ENCODE data around the gene SOCS7.

DNA sequence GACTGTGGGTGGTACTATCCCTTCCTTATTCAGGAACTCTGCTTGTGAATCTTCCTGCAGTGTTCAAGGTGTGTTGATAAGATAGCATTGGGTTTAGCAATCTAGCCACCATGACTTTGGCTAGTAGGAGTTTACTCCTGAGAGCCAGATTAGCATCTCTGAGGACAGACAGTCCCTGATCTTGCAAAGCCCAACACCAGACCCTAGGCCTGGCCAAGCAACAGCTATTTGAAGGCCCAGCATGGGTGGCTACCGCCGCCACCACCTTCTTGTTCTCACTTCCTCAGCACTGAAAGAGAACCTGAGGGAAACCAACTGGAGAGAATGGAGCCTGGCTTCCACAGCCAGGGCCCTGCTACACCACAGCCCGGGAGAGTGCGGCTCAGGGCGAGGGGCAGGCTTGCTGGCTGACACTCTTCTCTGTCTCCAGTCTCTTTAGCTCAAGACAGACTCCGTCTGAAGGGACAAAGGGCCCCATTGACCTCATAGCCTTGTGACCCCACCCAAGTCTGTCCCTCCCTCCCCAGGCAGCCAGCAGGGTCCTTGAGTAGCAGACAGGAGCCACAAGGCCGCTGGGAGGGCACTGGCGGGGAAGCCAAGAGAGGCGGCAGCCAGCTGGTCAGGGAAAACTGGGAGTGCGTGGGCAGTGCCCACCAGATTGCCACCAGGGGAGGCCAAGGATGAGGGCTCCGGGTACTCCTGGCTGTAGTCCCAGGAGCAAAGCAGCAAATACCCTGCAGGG is 65.7 kb downstream of the SOCS7 start:
- TF ChIP-seq EZH2 (optimal IDR thresholded peaks at IDR 0.05; ENCODE audit: low read depth, low read length) (no peak), EZH2phosphoT487 (IDR thresholded peaks at IDR 0.05; ENCODE audit: low read length) (no peak)
- TF ChIP-seq, protein P1, sequence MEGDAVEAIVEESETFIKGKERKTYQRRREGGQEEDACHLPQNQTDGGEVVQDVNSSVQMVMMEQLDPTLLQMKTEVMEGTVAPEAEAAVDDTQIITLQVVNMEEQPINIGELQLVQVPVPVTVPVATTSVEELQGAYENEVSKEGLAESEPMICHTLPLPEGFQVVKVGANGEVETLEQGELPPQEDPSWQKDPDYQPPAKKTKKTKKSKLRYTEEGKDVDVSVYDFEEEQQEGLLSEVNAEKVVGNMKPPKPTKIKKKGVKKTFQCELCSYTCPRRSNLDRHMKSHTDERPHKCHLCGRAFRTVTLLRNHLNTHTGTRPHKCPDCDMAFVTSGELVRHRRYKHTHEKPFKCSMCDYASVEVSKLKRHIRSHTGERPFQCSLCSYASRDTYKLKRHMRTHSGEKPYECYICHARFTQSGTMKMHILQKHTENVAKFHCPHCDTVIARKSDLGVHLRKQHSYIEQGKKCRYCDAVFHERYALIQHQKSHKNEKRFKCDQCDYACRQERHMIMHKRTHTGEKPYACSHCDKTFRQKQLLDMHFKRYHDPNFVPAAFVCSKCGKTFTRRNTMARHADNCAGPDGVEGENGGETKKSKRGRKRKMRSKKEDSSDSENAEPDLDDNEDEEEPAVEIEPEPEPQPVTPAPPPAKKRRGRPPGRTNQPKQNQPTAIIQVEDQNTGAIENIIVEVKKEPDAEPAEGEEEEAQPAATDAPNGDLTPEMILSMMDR (IDR thresholded peaks at IDR 0.05; ENCODE audit: low read length) = no peak
